Heart left ventricle (tissue), 13 donors: ENCODE measurements around the gene SSBP4.

Source experiments
- POLR2A ChIP-seq, 2 donors: fragments of 450-650 bp; IDR thresholded peaks; one replicate each; pipeline ENCODE4 v1.6.1; 2017; ENCODE audit warnings: antibody characterized with exemption in 2 of 2, mild to moderate bottlenecking in 2 of 2, moderate library complexity in 2 of 2
- TF ChIP-seq, protein P1 (sequence below), 12 donors: fragments of 200-600 bp; sonication (generic) in 4 of 12; IDR thresholded peaks; one replicate each; pipeline versions ENCODE4 v1.5.0 to v1.8.0; 2018 to 2022; ENCODE audit warnings: antibody characterized with exemption in 12 of 12, mild to moderate bottlenecking in 5 of 12
- donor health status: ischemic (EF 13 %, LVEDD 7.1; RV severe dilation, severe dysfunction).
- donor health status: DM: no; HTN: yes; CAD: no.
- donor health status: DM: no; HTN: no; CAD: no.
- donor health status: ischemic (EF 25% LVEDD 6.9; RV normal size, moderate dysfunction).
- donor health status: ischemic (EF 25% LVEDD 5.7; RV mildly dilated, moderate dysfunction).
- donor health status: ischemic (EF 35%, LVEDD 5.7; RV mildly dilated, moderate dysfunction).
- donor health status: nonischemic (EF 11% LVEDD 7.7; RV severe dilation, severe dysfunction).
- donor health status: DM: yes; HTN: yes; CAD: no.
- donor health status: PGD.
- donor health status: ischemic (EF 29% LVEDD 5.4; RV normal size, mild dysfunction).
- donor health status: nonischemic (EF 23%, LVEDD 6.1; RV moderate dilation, normal function).

DNA sequence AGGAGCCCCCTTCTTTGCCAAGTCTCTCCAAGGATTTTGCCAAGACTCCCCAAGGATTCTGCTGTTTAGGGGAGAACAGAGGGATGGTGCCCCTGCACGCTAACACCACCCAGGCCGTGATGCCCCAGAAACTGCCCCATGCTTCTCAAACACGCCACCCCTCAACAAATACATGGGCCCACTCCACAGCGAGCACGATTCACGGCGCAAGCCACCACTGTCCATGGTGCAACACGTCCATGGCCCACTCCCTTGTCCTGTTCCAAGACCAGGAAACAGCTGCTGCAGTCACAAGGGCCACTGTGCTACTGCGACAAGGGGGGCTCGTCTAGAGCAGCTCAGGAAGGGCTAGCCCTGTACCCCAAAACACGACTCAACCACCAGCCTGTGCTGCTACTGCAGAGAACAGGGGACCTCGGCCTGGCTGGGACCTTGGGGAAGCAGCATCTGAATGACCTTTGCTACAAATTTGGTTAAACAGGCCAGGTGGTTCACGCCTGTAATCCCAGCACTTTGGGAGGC lies 55.2 kb downstream of the SSBP4 start:
- TF ChIP-seq, protein P1, sequence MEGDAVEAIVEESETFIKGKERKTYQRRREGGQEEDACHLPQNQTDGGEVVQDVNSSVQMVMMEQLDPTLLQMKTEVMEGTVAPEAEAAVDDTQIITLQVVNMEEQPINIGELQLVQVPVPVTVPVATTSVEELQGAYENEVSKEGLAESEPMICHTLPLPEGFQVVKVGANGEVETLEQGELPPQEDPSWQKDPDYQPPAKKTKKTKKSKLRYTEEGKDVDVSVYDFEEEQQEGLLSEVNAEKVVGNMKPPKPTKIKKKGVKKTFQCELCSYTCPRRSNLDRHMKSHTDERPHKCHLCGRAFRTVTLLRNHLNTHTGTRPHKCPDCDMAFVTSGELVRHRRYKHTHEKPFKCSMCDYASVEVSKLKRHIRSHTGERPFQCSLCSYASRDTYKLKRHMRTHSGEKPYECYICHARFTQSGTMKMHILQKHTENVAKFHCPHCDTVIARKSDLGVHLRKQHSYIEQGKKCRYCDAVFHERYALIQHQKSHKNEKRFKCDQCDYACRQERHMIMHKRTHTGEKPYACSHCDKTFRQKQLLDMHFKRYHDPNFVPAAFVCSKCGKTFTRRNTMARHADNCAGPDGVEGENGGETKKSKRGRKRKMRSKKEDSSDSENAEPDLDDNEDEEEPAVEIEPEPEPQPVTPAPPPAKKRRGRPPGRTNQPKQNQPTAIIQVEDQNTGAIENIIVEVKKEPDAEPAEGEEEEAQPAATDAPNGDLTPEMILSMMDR (IDR thresholded peaks at IDR 0.05): no peak
- TF ChIP-seq POLR2A (IDR thresholded peaks at IDR 0.05): no peak
